Measurements from ENCODE around the gene GDPD5. TPM values are rescaled to one million over a fixed set of nuclear protein-coding genes. Genes with fewer than 3 reads are reported as not detected.

The GDPD5 gene
- total RNA-seq, 2 donors from 2014 or later, result 26.8 to 54.2 TPM

- ATAC-seq (replicated peaks), result no peak
- peaks cover 14% of the 10 kb centered on the region for H3K36me3 Mint-ChIP-seq (ENCODE audit: low read depth)
- no peaks in the 10 kb centered on the region for H3K27me3 Mint-ChIP-seq
- H3K9me3 Mint-ChIP-seq, result no peaks in the 10 kb centered on the region
- no peak overlapping the region for H3K27ac Mint-ChIP-seq
- H3K4me3 Mint-ChIP-seq, result no peak overlapping the region
- peaks cover 7% of the 10 kb centered on the region for H3K4me1 Mint-ChIP-seq
Observed at GRCh38 chr11:75439495-75440120, 86.1 kb downstream of the GDPD5 start.

- peaks cover 7% of the 10 kb centered on the region for H3K4me1 Mint-ChIP-seq
- no peaks in the 10 kb centered on the region for H3K27me3 Mint-ChIP-seq
- H3K4me3 Mint-ChIP-seq, result no peak overlapping the region
- H3K36me3 Mint-ChIP-seq (ENCODE audit: low read depth), result peaks cover 14% of the 10 kb centered on the region
- H3K9me3 Mint-ChIP-seq, result no peaks in the 10 kb centered on the region
- ATAC-seq (replicated peaks), result no peak
- H3K27ac Mint-ChIP-seq, result peak overlapping the region; percentile 58
Observed at GRCh38 chr11:75439026-75439425, 86.7 kb downstream of the GDPD5 start.

- Mint-ChIP-seq H3K4me1 (peaks cover 7% of the 10 kb centered on the region), H3K4me3 (no peak overlapping the region), H3K27ac (peak overlapping the region; percentile 58), H3K36me3 (ENCODE audit: low read depth) (peaks cover 14% of the 10 kb centered on the region), H3K9me3 (no peaks in the 10 kb centered on the region), H3K27me3 (peaks cover 3% of the 10 kb centered on the region)
- ATAC-seq (replicated peaks), result no peak
Observed at GRCh38 chr11:75437966-75438659, 87.6 kb downstream of the GDPD5 start.

GRCh38 chr11:75436806-75437205 lies 88.9 kb downstream of the GDPD5 start:
- peaks cover 7% of the 10 kb centered on the region for H3K4me1 Mint-ChIP-seq
- no peak overlapping the region for H3K27ac Mint-ChIP-seq
- H3K36me3 Mint-ChIP-seq (ENCODE audit: low read depth), result peaks cover 14% of the 10 kb centered on the region
- H3K4me3 Mint-ChIP-seq, result no peak overlapping the region
- H3K9me3 Mint-ChIP-seq, result no peaks in the 10 kb centered on the region
- peaks cover 7% of the 10 kb centered on the region for H3K27me3 Mint-ChIP-seq
- no peak for ATAC-seq (replicated peaks)

- no peaks in the 10 kb centered on the region for H3K9me3 Mint-ChIP-seq
- ATAC-seq (replicated peaks), result no peak
- H3K4me1 Mint-ChIP-seq, result peaks cover 11% of the 10 kb centered on the region
- no peak overlapping the region for H3K27ac Mint-ChIP-seq
- H3K27me3 Mint-ChIP-seq, result peaks cover 18% of the 10 kb centered on the region
- peaks cover 14% of the 10 kb centered on the region for H3K36me3 Mint-ChIP-seq (ENCODE audit: low read depth)
- H3K4me3 Mint-ChIP-seq, result no peak overlapping the region
Observed at GRCh38 chr11:75435571-75435925, 90.2 kb downstream of the GDPD5 start.

- ATAC-seq (replicated peaks), result no peak
- Mint-ChIP-seq H3K4me3 (no peak overlapping the region), H3K4me1 (peaks cover 12% of the 10 kb centered on the region), H3K9me3 (no peaks in the 10 kb centered on the region), H3K27me3 (peaks cover 18% of the 10 kb centered on the region), H3K36me3 (ENCODE audit: low read depth) (peaks cover 14% of the 10 kb centered on the region), H3K27ac (no peak overlapping the region)
Observed at GRCh38 chr11:75434886-75435570, 90.7 kb downstream of the GDPD5 start.

- Mint-ChIP-seq H3K9me3 (no peaks in the 10 kb centered on the region), H3K4me3 (no peak overlapping the region), H3K4me1 (peaks cover 15% of the 10 kb centered on the region), H3K27ac (no peak overlapping the region), H3K27me3 (peaks cover 21% of the 10 kb centered on the region), H3K36me3 (ENCODE audit: low read depth) (peaks cover 14% of the 10 kb centered on the region)
- no peak for ATAC-seq (replicated peaks)
Observed at GRCh38 chr11:75434051-75434450, 91.7 kb downstream of the GDPD5 start.

- Mint-ChIP-seq H3K9me3 (no peaks in the 10 kb centered on the region), H3K27me3 (peaks cover 25% of the 10 kb centered on the region), H3K27ac (no peak overlapping the region), H3K4me3 (no peak overlapping the region), H3K4me1 (peaks cover 14% of the 10 kb centered on the region), H3K36me3 (ENCODE audit: low read depth) (peaks cover 11% of the 10 kb centered on the region)
- no peak for ATAC-seq (replicated peaks)
Observed at GRCh38 chr11:75433443-75433842, 92.3 kb downstream of the GDPD5 start.

- H3K4me1 Mint-ChIP-seq, result peaks cover 14% of the 10 kb centered on the region
- H3K27ac Mint-ChIP-seq, result no peak within 1 kb of the TSS
- H3K4me3 Mint-ChIP-seq, result no peak within 1 kb of the TSS
- peaks cover 25% of the 10 kb centered on the region for H3K27me3 Mint-ChIP-seq
- H3K9me3 Mint-ChIP-seq, result no peaks in the 10 kb centered on the region
- ATAC-seq (replicated peaks), result no peak
- H3K36me3 Mint-ChIP-seq (ENCODE audit: low read depth), result peaks cover 5% of the 10 kb centered on the region
Observed at GRCh38 chr11:75432911-75433321, 92.8 kb downstream of the GDPD5 start, which contains the start of gene KLHL35. KLHL35 (minus strand) TSS chr11:75433203; CDS start chr11:75430629, 2,574 bp downstream.

GRCh38 chr11:75431533-75432525 lies 93.9 kb downstream of the GDPD5 start:
- peak overlapping the region; percentile 79 for H3K4me3 Mint-ChIP-seq
- no peak for ATAC-seq (replicated peaks)
- no peak overlapping the region for H3K27ac Mint-ChIP-seq
- H3K9me3 Mint-ChIP-seq, result no peaks in the 10 kb centered on the region
- peaks cover 25% of the 10 kb centered on the region for H3K27me3 Mint-ChIP-seq
- peaks cover 14% of the 10 kb centered on the region for H3K4me1 Mint-ChIP-seq
- peaks cover 4% of the 10 kb centered on the region for H3K36me3 Mint-ChIP-seq (ENCODE audit: low read depth)

- peak; percentile 8 for ATAC-seq (replicated peaks)
- Mint-ChIP-seq H3K27me3 (peaks cover 25% of the 10 kb centered on the region), H3K4me3 (peak overlapping the region; percentile 79), H3K9me3 (no peaks in the 10 kb centered on the region), H3K4me1 (peaks cover 14% of the 10 kb centered on the region), H3K27ac (peak overlapping the region; percentile 54), H3K36me3 (ENCODE audit: low read depth) (peaks cover 2% of the 10 kb centered on the region)
Observed at GRCh38 chr11:75430714-75431532, 94.8 kb downstream of the GDPD5 start.

- Mint-ChIP-seq H3K4me1 (peaks cover 14% of the 10 kb centered on the region), H3K4me3 (peak overlapping the region; percentile 79), H3K27me3 (peaks cover 25% of the 10 kb centered on the region), H3K9me3 (no peaks in the 10 kb centered on the region), H3K27ac (peak overlapping the region; percentile 54), H3K36me3 (ENCODE audit: low read depth) (no peaks in the 10 kb centered on the region)
- ATAC-seq (replicated peaks), result peak; percentile 67
Observed at GRCh38 chr11:75429902-75430713, 95.6 kb downstream of the GDPD5 start.

- H3K27me3 Mint-ChIP-seq, result peaks cover 25% of the 10 kb centered on the region
Observed at GRCh38 chr11:75429641-75429901, 96.2 kb downstream of the GDPD5 start.

More at GRCh38 chr11:75429641-75429901, 96.2 kb downstream of the GDPD5 start:
- Mint-ChIP-seq H3K9me3 (no peaks in the 10 kb centered on the region), H3K27ac (no peak overlapping the region), H3K4me1 (peaks cover 14% of the 10 kb centered on the region), H3K4me3 (peak overlapping the region; percentile 69), H3K36me3 (ENCODE audit: low read depth) (no peaks in the 10 kb centered on the region)
- no peak for ATAC-seq (replicated peaks)

Measured in activated T-helper 17 cell treated with anti-CD3 and anti-CD28 coated beads, Interleukin-2, amount 50 U/mL, for 72 hours (primary cell).